Ovary (tissue), 3 donors: Measurements from ENCODE around the gene COASY.
"Not testable (repeated sequence)": the region's sequence is repeated elsewhere in the genome, so short reads cannot be mapped to it uniquely, and the experiment has no call there.

Experiments used
- CTCF ChIP-seq, 3 donors: fragments of 450-650 bp in 2 of 3; fragments of 200-600 bp in 1 of 3; IDR thresholded peaks; one replicate each; pipeline versions ENCODE4 v1.5.1 to v1.8.0; 2016 to 2022; ENCODE audit warnings: antibody characterized with exemption in 3 of 3, mild to moderate bottlenecking in 1 of 3
- EP300 ChIP-seq: sonication (generic); formaldehyde crosslinking; IDR thresholded peaks from one replicate; pipeline ENCODE4 v1.6.1; 2017; ENCODE audit warnings: antibody characterized with exemption
- POLR2A ChIP-seq: fragments of 450-650 bp; IDR thresholded peaks from one replicate; pipeline ENCODE4 v1.6.1; 2017; ENCODE audit warnings: antibody characterized with exemption, mild to moderate bottlenecking, moderate library complexity
- donor health status: DM: no; HTN: no; CAD: no.

GRCh38 chr17:42555961-42556617 lies 5.9 kb upstream of the COASY start:
- TF ChIP-seq CTCF (IDR thresholded peaks at IDR 0.05); POLR2A; EP300: not testable (repeated sequence)
